GM12865 (cell line): ENCODE measurements around the gene FBN1.

Source experiments
- DNase-seq: peaks from one replicate; pipeline ENCODE4 v3.0.0; 2010; ENCODE audit warnings: low read depth
- H3K4me3 ChIP-seq: 2 replicates; pipeline ENCODE4 v1.5.1; 2011; ENCODE audit warnings: mild to moderate bottlenecking, low read depth, low read length, control low read depth
- TF ChIP-seq, protein P1 (sequence below): IDR thresholded peaks from 2 replicates; pipeline ENCODE4 v1.5.1; 2011; ENCODE audit warnings: low read length, control low read depth, low read depth, inconsistent platforms; ENCODE audit not compliant: insufficient read depth; ENCODE audit errors: missing control alignments

Gene FBN1

DNA sequence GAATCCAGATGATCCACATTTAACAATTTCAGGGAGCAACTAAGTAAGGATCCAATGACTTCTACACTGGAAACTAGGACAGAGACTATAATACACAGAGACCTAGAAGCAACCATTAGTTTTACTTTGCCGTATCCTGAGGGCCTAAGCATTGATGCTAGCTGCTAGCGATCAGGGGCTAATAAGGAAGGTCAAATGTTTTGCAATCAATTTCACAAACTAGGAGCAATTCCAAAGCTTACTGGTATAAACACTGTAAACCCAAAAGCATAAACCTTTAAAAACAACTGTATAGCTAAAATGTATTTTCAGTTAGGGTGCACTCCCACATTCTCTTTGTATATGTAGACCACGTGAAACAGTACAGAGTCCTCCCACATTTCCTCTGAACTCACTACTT is 31.5 kb downstream of the FBN1 start:
- H3K4me3 ChIP-seq, result no peak overlapping the region
- no peak for DNase-seq
- TF ChIP-seq, protein P1, sequence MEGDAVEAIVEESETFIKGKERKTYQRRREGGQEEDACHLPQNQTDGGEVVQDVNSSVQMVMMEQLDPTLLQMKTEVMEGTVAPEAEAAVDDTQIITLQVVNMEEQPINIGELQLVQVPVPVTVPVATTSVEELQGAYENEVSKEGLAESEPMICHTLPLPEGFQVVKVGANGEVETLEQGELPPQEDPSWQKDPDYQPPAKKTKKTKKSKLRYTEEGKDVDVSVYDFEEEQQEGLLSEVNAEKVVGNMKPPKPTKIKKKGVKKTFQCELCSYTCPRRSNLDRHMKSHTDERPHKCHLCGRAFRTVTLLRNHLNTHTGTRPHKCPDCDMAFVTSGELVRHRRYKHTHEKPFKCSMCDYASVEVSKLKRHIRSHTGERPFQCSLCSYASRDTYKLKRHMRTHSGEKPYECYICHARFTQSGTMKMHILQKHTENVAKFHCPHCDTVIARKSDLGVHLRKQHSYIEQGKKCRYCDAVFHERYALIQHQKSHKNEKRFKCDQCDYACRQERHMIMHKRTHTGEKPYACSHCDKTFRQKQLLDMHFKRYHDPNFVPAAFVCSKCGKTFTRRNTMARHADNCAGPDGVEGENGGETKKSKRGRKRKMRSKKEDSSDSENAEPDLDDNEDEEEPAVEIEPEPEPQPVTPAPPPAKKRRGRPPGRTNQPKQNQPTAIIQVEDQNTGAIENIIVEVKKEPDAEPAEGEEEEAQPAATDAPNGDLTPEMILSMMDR, result no peak

DNA sequence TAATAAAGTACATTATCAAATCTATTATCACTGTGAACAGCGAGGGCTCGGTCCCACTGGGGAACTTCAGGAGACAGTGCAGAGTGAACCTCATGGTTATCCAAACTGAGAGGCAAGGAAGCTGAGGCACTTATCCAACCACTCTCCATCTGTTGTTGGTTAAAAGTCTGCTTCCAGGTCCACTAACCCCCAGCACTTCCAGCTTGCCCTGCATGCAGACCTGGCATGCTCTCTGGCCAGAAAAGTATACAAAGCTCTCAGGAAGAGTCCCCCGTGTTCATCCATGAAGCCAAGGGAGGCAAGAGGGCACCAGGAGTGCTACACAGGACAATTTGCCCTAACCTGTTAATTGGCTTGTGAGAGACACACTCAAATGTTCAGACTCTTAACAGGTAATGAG is 36.0 kb downstream of the FBN1 start:
- DNase-seq, result no peak
- TF ChIP-seq, protein P1, result no peak
- no peak overlapping the region for H3K4me3 ChIP-seq

DNA sequence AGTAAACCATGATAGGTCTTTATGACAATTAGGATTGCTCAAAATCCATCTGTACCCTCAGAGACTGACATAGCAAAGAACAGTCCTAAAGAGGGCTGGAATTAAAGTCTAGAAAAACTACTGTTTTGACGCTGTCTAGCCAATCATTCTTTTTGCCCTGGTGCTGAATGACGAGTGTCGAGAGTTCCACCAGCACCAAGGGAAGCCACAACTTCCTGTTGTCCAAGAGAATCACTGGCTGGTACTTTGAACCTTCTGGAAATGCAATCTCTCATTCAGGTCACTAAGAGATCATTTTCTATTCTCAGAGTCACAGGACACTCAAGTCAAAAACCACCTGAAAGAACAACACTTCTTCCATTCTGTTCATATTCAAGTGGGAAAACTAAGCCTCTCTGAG is 37.7 kb downstream of the FBN1 start:
- TF ChIP-seq, protein P1, result no peak
- H3K4me3 ChIP-seq, result no peak overlapping the region
- DNase-seq, result no peak

DNA sequence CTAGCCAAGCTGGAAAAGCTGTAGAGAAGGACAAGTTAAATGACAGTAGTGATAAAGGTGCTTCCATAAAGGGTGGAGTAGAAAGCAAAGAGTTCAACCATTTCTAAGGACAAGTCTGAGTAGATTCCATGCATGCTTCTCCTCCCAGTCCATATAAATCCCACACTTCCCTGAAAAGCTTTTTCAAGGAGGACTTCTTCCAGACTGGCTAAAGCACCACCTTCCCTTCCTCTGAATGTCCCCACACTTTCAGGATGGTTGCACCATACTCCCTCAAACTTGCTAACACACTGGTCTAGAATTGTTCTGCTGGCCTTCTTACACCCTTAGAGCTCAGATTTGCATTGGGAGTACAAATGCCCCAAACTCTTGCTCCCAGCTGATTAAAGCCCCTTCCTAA is 40.9 kb downstream of the FBN1 start:
- H3K4me3 ChIP-seq, result no peak overlapping the region
- no peak for DNase-seq
- TF ChIP-seq, protein P1, result no peak

DNA sequence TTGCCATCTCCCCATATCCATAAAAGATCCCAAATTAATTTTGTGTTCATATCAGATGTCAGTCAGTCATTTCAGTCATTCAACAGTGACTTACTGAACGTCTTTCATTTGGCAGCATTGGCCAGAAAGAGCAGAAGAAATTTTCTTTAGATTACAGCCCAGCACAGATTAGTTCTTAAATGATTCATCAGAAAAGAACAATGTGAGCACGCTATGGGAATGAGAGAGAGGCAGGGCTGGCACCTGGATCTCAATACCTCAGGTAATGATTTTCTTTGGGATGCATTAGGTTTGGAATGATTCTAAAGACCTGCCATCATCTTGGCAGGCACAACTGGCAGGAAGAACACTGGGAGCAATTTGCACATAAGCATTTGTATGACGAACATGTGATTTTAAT is 41.6 kb downstream of the FBN1 start:
- no peak for DNase-seq
- TF ChIP-seq, protein P1, result no peak
- H3K4me3 ChIP-seq, result no peak overlapping the region

DNA sequence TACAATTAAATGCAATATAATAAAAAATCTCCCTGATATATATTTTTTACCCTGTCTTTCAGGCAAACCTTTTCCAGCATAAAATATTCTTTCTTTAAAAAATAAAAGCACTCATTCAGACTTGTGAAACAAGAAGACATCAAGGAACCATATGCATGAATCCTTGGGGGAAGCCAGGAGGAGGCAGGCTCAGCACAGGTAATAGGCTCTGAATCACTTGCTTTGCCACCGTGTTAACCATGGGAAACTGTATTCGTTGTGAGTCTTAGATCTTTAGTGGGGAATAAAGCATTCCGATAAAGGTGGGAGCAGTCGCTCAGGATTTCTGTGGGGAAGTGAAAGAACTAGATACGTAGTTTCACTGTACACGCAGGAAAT is 42.4 kb downstream of the FBN1 start:
- H3K4me3 ChIP-seq, result no peak overlapping the region
- TF ChIP-seq, protein P1, result peak; percentile 3
- DNase-seq, result no peak

DNA sequence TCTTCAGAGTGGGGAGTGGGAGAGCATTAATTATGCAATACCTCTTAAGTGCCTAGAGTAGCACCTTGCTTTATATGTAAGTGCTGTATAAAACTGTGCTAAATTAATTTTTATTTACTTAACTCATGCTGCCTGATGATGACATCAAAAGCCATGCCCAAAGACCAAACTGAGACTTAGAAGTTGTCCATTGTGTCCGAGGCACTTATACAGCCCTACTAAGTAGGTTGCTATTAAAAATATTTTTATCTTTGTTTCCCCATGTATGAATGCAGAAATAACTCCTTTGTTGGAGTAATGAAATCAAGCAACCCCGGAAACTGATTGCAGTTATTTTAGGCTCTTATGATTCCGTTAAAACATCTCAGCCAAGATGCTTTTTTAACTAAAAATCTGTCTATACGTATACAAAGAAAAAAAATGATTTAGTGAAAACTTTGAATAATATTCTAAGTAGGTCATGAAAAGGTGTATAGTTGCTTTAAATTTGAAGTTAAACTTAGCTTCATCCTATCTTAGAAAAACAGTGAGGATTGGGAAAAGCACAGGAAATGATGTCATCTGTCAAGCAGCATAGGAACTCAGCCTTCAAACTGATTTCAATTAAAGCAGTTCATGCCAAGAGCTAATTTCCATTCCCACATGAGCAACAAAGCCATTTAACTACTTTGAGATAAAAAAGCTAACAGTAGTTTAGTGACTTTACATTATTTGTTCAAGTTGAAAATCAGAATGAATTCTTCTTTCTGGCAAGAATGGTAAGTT is 43.0 kb downstream of the FBN1 start:
- no peak overlapping the region for H3K4me3 ChIP-seq
- TF ChIP-seq, protein P1, result no peak
- no peak for DNase-seq
